Colon (tissue), 2 donors: ENCODE data around the gene TSPAN9.

ENCODE experiments used
- FAIRE-seq: peaks from 2 replicates; lab custom pipeline; 2012; peaks lifted over from hg19 to GRCh38; lab: Jason Lieb, UNC
- donor health status: control.
- donor health status: control.

Gene TSPAN9

GRCh38 chr12:3275171-3276041 lies 198.2 kb downstream of the TSPAN9 start:
- no peak for FAIRE-seq

DNA sequence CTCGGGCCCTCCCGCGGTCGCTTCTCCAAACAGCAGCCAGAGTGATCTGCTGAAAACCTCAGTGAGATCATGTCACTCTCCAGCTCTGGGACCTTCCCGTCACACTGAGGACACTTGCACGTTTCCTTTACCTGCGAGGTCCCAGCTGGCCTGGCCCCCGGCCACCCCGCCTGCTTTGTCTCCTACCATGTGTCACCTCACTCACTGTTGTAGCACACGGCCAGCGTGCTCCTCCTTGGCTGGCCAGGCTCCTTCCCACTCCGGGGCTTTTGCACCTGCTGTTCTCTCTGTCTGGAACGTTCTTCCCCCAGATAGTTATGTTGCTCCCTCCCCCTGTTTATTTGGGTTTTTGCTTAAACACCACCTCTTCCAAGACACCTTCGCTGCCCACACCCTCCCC lies 199.0 kb downstream of the TSPAN9 start:
- no peak for FAIRE-seq

GRCh38 chr12:3277306-3277943 lies 200.2 kb downstream of the TSPAN9 start:
- no peak for FAIRE-seq

- FAIRE-seq: no peak
Observed at GRCh38 chr12:3278681-3279414, 201.7 kb downstream of the TSPAN9 start.

- no peak for FAIRE-seq
Observed at GRCh38 chr12:3279415-3279780, 202.2 kb downstream of the TSPAN9 start.

GRCh38 chr12:3279832-3280231 lies 202.7 kb downstream of the TSPAN9 start:
- no peak for FAIRE-seq

GRCh38 chr12:3280967-3281366 lies 203.8 kb downstream of the TSPAN9 start:
- no peak for FAIRE-seq

DNA sequence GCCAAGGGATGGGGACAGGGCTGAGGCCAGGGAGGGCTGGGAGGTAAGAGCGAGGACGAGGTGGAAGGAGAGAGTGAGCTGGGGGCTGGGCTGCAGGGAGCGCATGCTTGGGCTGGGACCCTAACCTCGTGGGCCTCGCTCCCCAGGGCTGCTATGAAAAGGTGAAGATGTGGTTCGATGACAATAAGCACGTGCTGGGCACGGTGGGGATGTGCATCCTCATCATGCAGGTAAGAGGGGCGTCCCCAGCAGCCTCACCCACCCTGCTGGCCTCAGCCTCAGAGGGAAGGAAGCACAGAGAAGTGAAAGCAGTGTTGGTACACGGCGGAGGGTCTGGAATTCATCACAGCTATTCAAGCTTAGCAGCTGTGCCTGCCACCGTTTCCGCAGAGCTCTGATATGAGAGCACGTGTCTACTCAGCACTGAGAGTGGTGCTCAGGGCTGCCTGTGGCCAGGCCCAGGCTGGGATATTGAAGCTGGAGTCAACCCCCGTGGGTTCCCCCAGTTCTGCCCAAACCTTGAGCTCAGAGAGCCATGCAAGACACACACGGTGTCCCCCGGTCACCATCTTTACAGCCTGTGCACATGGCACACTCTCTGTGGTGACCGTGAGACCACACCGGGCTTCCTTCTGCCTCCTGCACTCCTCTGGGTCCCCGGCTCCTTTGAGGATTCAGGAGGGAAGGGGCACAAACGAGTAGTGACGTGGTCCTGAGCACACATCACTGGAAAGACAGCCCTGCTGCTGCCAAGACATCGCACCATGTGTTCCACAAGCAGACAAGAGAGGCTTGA lies 204.6 kb downstream of the TSPAN9 start:
- FAIRE-seq: no peak

DNA sequence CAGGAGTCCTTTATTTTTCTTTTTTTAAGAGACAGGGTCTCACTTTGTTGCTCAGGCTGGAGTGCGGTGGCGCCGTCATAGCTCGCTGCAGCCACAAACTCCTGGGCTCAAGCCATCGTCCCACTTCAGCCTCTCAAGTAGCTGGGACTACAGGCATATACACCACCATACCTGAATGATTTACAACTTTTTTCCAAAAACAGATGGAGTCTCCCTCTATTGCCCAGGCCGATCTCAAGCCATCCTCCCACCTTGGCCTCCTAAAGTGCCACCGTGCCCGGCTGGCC lies 205.1 kb downstream of the TSPAN9 start:
- no peak for FAIRE-seq

- no peak for FAIRE-seq
Observed at GRCh38 chr12:3283137-3283680, 206.0 kb downstream of the TSPAN9 start.

DNA sequence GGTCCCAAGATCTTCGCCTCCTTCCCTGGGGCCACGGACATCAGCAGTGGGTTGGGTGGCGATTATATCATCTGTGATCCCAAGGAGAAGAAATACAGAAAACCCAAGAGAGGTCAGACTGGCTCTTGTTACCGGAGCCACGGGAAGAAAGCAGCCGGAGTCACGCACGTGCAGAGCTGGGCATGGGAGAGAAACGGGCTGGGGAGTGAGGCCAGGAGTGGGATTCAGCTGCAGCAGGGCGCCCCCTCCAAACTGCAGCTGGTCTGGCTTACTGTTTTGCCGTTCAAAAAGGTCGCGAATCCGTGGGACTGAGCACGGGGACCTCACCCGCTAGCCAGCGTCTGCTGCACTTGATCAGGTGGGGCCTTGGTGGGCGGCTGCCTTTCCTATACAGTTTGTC lies 207.2 kb downstream of the TSPAN9 start:
- no peak for FAIRE-seq

DNA sequence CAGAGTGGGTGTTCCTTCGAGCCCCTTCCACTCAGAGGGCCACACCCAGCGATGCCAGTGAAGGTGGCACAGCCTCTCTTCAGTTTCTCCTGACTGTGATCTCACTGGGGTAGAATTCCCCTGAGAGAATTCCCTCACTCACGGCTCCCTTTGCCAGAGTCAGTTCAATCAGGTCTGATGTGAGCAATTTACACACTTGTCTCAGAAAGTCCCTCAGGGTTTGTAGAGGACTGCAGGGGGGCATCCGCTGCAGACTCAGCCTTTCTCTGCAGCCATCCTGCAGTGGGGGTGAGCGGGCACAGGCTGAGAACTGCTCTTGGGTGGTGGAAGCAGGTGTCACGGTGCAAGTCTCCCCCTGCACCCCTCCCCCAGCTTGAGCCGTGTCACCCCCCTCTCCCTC lies 208.4 kb downstream of the TSPAN9 start:
- no peak for FAIRE-seq

GRCh38 chr12:3288690-3289089 lies 211.5 kb downstream of the TSPAN9 start:
- no peak for FAIRE-seq

DNA sequence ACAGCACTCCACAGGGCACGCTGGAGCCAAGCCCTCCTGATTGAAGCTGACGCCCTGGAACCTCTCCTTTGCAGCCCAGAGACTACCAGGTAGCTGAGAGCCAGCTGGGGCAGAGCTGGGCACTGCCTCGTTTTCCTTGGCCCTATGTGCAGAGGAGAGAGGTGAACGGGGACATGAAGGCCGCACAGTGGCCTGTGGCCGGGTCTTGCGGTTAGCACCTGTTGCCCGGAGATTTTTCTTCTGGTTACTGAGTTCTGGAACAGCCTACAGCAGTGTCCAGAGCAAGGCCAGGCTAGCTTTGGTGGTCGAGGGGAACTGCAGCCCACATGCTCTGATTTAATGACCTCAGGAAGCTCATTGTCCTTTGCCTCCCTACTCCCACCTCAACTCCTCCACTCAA lies 212.5 kb downstream of the TSPAN9 start:
- FAIRE-seq: no peak

- FAIRE-seq: no peak
Observed at GRCh38 chr12:3291939-3292338, 214.8 kb downstream of the TSPAN9 start.

DNA sequence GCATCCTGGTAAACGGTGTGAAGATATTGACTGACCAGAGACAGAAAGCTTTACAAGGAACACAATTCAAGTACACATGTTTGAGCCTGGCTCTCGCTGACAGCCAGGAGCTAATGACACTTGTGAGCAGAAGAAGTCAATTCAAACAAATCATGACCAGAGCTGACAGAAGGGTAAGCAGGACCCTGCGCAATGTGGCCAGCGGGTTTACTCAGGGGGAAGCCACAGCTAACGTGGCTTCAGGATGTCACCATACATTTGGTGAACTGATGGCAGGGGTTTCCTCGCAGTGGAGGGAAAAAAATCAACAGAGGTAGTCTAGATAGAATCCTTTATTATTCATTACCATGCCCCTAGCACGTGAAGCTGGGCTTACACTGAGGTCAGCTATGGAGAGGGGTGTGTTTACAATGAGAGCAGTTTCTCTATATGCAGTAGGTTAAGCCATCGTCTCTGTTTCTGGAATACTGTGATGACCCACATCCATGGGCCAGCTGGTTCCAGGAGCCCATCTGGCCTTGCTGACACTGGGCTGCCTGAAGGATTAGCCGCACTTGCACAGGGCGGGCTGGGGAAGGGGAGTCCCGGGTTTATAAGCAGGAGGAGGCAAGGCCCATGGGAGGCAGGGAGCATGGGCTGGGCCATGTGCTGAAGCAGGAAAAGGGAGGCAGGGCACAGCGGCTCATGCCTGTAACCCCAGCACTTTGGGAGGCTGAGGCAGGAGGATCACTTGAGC lies 215.7 kb downstream of the TSPAN9 start:
- FAIRE-seq: no peak

GRCh38 chr12:3293446-3294161 lies 216.4 kb downstream of the TSPAN9 start:
- FAIRE-seq: no peak

- no peak for FAIRE-seq
Observed at GRCh38 chr12:3294481-3294911, 217.3 kb downstream of the TSPAN9 start.

DNA sequence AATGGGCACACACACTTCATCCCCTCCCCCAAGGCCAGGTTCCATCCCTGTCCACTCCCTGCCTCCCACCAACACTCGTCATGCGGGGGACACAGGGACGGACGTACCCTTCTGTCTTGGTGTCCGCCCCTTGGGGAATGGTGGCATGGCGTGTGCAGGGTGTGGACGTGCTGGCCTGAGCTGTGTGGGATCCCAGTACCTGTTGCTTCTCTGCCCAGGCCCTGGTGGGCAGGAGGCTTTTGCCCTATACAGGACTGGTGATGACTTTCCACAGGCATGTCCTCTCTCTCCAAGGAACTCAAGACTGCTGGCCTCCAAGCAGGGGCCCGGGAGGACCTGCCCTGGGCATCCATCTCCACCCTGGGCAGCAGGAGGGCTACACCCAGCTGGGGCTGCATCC lies 218.0 kb downstream of the TSPAN9 start:
- FAIRE-seq: no peak

GRCh38 chr12:3295646-3296408 lies 218.6 kb downstream of the TSPAN9 start:
- FAIRE-seq: no peak
